Astrocyte (in vitro differentiated cells and primary cell): Measurements from ENCODE around the gene DCAF4. TPM values are rescaled to one million over a fixed set of nuclear protein-coding genes. Genes with fewer than 3 reads are reported as not detected.

Experiments
- DNase-seq: peaks from one replicate; pipeline ENCODE4 v3.0.0-alpha.2; 2010; ENCODE audit warnings: low read depth
- FAIRE-seq: peaks from 2 replicates; lab custom pipeline; 2011; peaks lifted over from hg19 to GRCh38; lab: Jason Lieb, UNC
- H2AFZ ChIP-seq: 2 replicates; pipeline ENCODE4 v1.6.0; 2012; ENCODE audit warnings: low read depth, low read length, inconsistent platforms
- H3K27ac ChIP-seq: 2 replicates; pipeline ENCODE4 v1.5.1; 2011; ENCODE audit warnings: low read depth, low read length, inconsistent platforms
- H3K27me3 ChIP-seq: 2 replicates; pipeline ENCODE4 v1.6.0; 2011; ENCODE audit warnings: low read length, inconsistent platforms; ENCODE audit not compliant: insufficient read depth
- H3K36me3 ChIP-seq: 2 replicates; pipeline ENCODE4 v1.5.1; 2011; ENCODE audit warnings: low read length, inconsistent platforms; ENCODE audit not compliant: insufficient read depth
- H3K4me1 ChIP-seq: 2 replicates; pipeline ENCODE4 v1.5.1; 2011; ENCODE audit warnings: low read length, inconsistent platforms; ENCODE audit not compliant: insufficient read depth
- H3K4me2 ChIP-seq: 2 replicates; pipeline ENCODE4 v1.6.0; 2012; ENCODE audit warnings: low read length, inconsistent platforms
- H3K4me3 ChIP-seq: 2 replicates; pipeline ENCODE4 v1.5.1; 2011; ENCODE audit warnings: low read depth, mild to moderate bottlenecking, low read length, inconsistent platforms; ENCODE audit not compliant: insufficient read depth
- H3K79me2 ChIP-seq: 2 replicates; pipeline ENCODE4 v1.6.0; 2012; ENCODE audit warnings: mild to moderate bottlenecking, low read length, inconsistent platforms; ENCODE audit not compliant: insufficient read depth
- H3K9ac ChIP-seq: 2 replicates; pipeline ENCODE4 v1.6.0; 2012; ENCODE audit warnings: mild to moderate bottlenecking, low read length, inconsistent platforms
- H3K9me3 ChIP-seq: 2 replicates; pipeline ENCODE4 v1.5.1; 2012; ENCODE audit warnings: low read depth, mild to moderate bottlenecking, low read length, inconsistent platforms; ENCODE audit not compliant: insufficient read depth
- H4K20me1 ChIP-seq: 2 replicates; pipeline ENCODE4 v1.6.0; 2012; ENCODE audit warnings: low read length, inconsistent platforms; ENCODE audit not compliant: insufficient read depth
- H3K27ac Mint-ChIP-seq: one replicate; pipeline ENCODE4 v1.8.0; 2021; ENCODE audit warnings: mild to moderate bottlenecking, mixed read lengths; ENCODE audit not compliant: unreplicated experiment
- H3K27me3 Mint-ChIP-seq: one replicate; pipeline ENCODE4 v1.8.0; 2021; ENCODE audit warnings: low read depth, mixed read lengths; ENCODE audit not compliant: unreplicated experiment
- H3K36me3 Mint-ChIP-seq: one replicate; pipeline ENCODE4 v1.8.0; 2021; ENCODE audit warnings: low read depth, mixed read lengths; ENCODE audit not compliant: unreplicated experiment
- H3K4me1 Mint-ChIP-seq: one replicate; pipeline ENCODE4 v1.8.0; 2021; ENCODE audit warnings: low read depth, mixed read lengths; ENCODE audit not compliant: unreplicated experiment
- H3K4me3 Mint-ChIP-seq: one replicate; pipeline ENCODE4 v1.8.0; 2021; ENCODE audit warnings: mild to moderate bottlenecking, moderate library complexity, mixed read lengths; ENCODE audit not compliant: unreplicated experiment
- H3K9me3 Mint-ChIP-seq: one replicate; pipeline ENCODE4 v1.8.0; 2021; ENCODE audit warnings: mild to moderate bottlenecking, mixed read lengths; ENCODE audit not compliant: unreplicated experiment
- EZH2 ChIP-seq: IDR thresholded peaks from 2 replicates; pipeline ENCODE4 v1.6.1; 2012; ENCODE audit warnings: mild to moderate bottlenecking, low read length, inconsistent platforms; ENCODE audit not compliant: insufficient read depth
- total RNA-seq: library from RNA; stranded (reverse); gene quantifications from 2 replicates; pipeline ENCODE4 v1.2.1, GENCODE V29; 2021
- TF ChIP-seq, protein P1 (sequence below): IDR thresholded peaks from 2 replicates; pipeline ENCODE4 v1.5.1; 2011; ENCODE audit warnings: low read depth, mild to moderate bottlenecking, inconsistent platforms, low read length, moderate library complexity; ENCODE audit not compliant: insufficient read depth

Gene DCAF4
- total RNA-seq, 1 donor from 2014 or later, result 33.5 TPM

DNA sequence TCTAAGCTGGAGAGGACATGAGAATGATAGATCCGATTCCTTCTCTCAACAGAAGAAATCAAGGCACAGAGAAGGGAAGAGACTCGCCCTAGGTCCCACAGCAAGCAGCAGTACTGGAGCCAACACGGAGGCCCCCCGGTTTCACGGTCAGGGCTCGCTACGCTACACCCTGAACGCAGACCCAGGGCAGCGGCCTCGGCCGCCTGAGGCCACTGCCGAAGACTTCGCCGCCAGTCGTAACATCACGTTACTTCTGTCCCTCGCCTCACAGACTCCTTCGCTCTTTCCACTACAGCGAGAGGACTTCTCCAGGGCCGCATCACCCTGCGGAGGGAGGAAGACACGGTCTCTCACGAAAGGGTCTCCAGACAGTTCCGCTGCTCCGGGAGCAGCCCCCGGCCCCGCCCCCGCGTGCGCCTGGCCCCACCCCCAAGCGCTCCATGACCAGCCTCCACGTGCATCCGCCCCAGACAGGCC is 411 bp upstream of the DCAF4 start:
- Mint-ChIP-seq H3K4me3 (peak overlapping the region; percentile 97), H3K9me3 (no peaks in the 10 kb centered on the region), H3K27me3 (no peaks in the 10 kb centered on the region), H3K36me3 (no peaks in the 10 kb centered on the region), H3K4me1 (peaks cover 5% of the 10 kb centered on the region), H3K27ac (no peak overlapping the region)
- DNase-seq (no peak), FAIRE-seq (no peak)
- peaks cover 15% of the 10 kb centered on the region for H3K4me1 ChIP-seq
- TF ChIP-seq EZH2, result no peak
- H3K27me3 ChIP-seq, result no peaks in the 10 kb centered on the region
- no peaks in the 10 kb centered on the region for H3K36me3 ChIP-seq
- H3K9me3 ChIP-seq, result no peaks in the 10 kb centered on the region
- H3K27ac ChIP-seq, result peak overlapping the region; percentile 53
- peak overlapping the region; percentile 99 for H2AFZ ChIP-seq
- H3K4me2 ChIP-seq, result peak overlapping the region; percentile 96
- H3K79me2 ChIP-seq, result peaks cover 36% of the 10 kb centered on the region
- no peaks in the 10 kb centered on the region for H4K20me1 ChIP-seq
- H3K9ac ChIP-seq, result peak overlapping the region; percentile 81
- peak overlapping the region; percentile 78 for H3K4me3 ChIP-seq

DNA sequence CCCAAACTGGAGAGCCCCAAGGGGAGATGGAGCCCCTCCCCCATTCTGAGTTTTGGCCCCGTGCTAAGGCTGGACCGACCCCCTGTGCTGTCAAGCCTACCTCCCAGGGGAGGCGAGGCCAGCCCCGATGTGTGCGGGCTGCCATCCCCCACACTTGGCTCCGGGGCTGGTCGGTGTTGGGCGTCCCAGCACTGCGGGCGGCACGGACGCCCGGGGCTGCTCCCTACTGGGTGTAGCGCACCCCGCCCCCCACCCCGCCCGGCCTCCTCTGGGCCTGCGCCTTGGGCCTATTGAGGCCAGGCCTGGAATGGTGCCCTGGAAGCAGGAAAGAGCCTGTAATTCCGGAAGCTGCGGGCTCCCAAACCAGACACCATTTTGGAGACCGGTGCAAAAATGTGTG is 2.6 kb downstream of the DCAF4 start:
- no peak overlapping the region for H3K27ac ChIP-seq
- H3K79me2 ChIP-seq, result peaks cover 63% of the 10 kb centered on the region
- no peaks in the 10 kb centered on the region for H3K27me3 Mint-ChIP-seq
- H3K36me3 Mint-ChIP-seq, result no peaks in the 10 kb centered on the region
- no peak overlapping the region for H3K4me3 Mint-ChIP-seq
- no peaks in the 10 kb centered on the region for H3K9me3 ChIP-seq
- no peak overlapping the region for H3K4me2 ChIP-seq
- TF ChIP-seq, protein P1, sequence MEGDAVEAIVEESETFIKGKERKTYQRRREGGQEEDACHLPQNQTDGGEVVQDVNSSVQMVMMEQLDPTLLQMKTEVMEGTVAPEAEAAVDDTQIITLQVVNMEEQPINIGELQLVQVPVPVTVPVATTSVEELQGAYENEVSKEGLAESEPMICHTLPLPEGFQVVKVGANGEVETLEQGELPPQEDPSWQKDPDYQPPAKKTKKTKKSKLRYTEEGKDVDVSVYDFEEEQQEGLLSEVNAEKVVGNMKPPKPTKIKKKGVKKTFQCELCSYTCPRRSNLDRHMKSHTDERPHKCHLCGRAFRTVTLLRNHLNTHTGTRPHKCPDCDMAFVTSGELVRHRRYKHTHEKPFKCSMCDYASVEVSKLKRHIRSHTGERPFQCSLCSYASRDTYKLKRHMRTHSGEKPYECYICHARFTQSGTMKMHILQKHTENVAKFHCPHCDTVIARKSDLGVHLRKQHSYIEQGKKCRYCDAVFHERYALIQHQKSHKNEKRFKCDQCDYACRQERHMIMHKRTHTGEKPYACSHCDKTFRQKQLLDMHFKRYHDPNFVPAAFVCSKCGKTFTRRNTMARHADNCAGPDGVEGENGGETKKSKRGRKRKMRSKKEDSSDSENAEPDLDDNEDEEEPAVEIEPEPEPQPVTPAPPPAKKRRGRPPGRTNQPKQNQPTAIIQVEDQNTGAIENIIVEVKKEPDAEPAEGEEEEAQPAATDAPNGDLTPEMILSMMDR, result no peak
- TF ChIP-seq EZH2, result no peak
- H3K4me1 ChIP-seq, result peaks cover 8% of the 10 kb centered on the region
- H3K9me3 Mint-ChIP-seq, result no peaks in the 10 kb centered on the region
- H3K27ac Mint-ChIP-seq, result no peak overlapping the region
- H3K4me3 ChIP-seq, result no peak overlapping the region
- H3K4me1 Mint-ChIP-seq, result no peaks in the 10 kb centered on the region
- peaks cover 18% of the 10 kb centered on the region for H4K20me1 ChIP-seq
- DNase-seq (no peak), FAIRE-seq (no peak)
- no peaks in the 10 kb centered on the region for H3K27me3 ChIP-seq
- H3K9ac ChIP-seq, result no peak overlapping the region
- H3K36me3 ChIP-seq, result no peaks in the 10 kb centered on the region
- no peak overlapping the region for H2AFZ ChIP-seq

DNA sequence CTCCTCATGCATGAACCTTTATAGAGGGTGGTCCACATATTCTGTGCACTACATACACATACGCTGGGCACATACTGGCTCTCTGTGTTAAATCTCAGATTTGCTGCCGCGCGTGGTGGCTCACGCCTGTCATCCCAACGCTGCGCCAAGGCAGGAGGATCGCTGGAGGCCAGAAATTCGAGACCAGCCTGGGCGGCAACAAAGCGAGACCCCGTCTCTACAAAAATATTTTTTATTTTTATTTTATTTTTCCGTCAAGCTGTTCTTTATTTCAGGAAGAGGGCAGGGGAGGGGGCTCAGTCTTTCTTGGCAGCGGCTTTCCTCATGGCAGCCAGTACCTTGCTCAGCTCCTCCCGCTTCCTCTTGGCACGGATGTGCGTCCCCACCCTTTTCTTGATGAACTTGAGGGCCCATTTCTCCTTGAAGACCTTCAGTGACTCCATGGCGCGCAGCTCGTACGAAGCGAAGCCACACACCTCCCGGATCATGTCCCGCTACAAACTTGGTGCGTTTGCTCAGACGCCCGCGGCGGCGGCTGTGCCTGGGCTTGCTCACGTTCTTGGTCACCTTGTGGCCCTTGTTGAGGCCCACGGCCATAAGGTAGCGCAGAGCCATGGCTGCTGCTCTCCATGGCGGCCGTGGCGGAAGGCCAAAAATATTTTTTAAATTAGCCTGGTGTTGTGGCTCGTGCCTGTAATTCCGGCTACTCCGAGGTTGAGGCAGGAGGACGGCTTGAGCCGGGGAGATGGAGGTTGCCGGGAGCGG is 3.2 kb downstream of the DCAF4 start:
- Mint-ChIP-seq H3K27me3 (no peaks in the 10 kb centered on the region), H3K9me3 (no peaks in the 10 kb centered on the region), H3K36me3 (no peaks in the 10 kb centered on the region), H3K27ac (no peak overlapping the region), H3K4me1 (no peaks in the 10 kb centered on the region), H3K4me3 (no peak overlapping the region)
- no peak overlapping the region for H3K4me2 ChIP-seq
- FAIRE-seq (no peak), DNase-seq (no peak)
- peaks cover 8% of the 10 kb centered on the region for H3K4me1 ChIP-seq
- H3K36me3 ChIP-seq, result no peaks in the 10 kb centered on the region
- peaks cover 20% of the 10 kb centered on the region for H4K20me1 ChIP-seq
- H3K9me3 ChIP-seq, result no peaks in the 10 kb centered on the region
- no peak overlapping the region for H3K27ac ChIP-seq
- no peak overlapping the region for H3K4me3 ChIP-seq
- H3K27me3 ChIP-seq, result no peaks in the 10 kb centered on the region
- no peak overlapping the region for H3K9ac ChIP-seq
- TF ChIP-seq EZH2, result no peak
- TF ChIP-seq, protein P1, result no peak
- H3K79me2 ChIP-seq, result peaks cover 67% of the 10 kb centered on the region
- no peak overlapping the region for H2AFZ ChIP-seq
